ENCODE data around the gene PRKG1. TPM values are rescaled to one million over a fixed set of nuclear protein-coding genes. Genes with fewer than 3 reads are reported as not detected.

The PRKG1 gene
- total RNA-seq, 2 experiments from 2014 or later = not detected

GRCh38 chr10:51876979-51877378 lies 802.7 kb downstream of the PRKG1 start:
- no peaks in the 10 kb centered on the region for H3K36me3 Mint-ChIP-seq
- ChIA-PET CTCF (interaction anchor here (0.6 kb wide), 1 partner anchor 180 kb away, joined by 3 read pairs; no protein-coding TSS in a partner anchor), POLR2A (no interaction called here)
- H3K4me1 Mint-ChIP-seq (ENCODE audit: low read depth) = peaks cover 16% of the 10 kb centered on the region
- H3K9me3 Mint-ChIP-seq = no peaks in the 10 kb centered on the region
- H3K27ac Mint-ChIP-seq = no peak overlapping the region
- H3K4me3 Mint-ChIP-seq = no peak overlapping the region
- intact Hi-C loops (cut with micrococcal nuclease) = no loop called here
- no peaks in the 10 kb centered on the region for H3K27me3 Mint-ChIP-seq
- no peak for DNase-seq

- H3K4me1 Mint-ChIP-seq (ENCODE audit: low read depth) = peaks cover 16% of the 10 kb centered on the region
- no peak overlapping the region for H3K4me3 Mint-ChIP-seq
- H3K9me3 Mint-ChIP-seq = no peaks in the 10 kb centered on the region
- H3K27me3 Mint-ChIP-seq = no peaks in the 10 kb centered on the region
- ChIA-PET POLR2A (no interaction called here), CTCF (no interaction called here)
- H3K36me3 Mint-ChIP-seq = no peaks in the 10 kb centered on the region
- H3K27ac Mint-ChIP-seq = no peak overlapping the region
- DNase-seq = no peak
- intact Hi-C loops (cut with micrococcal nuclease) = no loop called here
Observed at GRCh38 chr10:51877636-51878035, 803.3 kb downstream of the PRKG1 start.

GRCh38 chr10:51878695-51879094 lies 804.4 kb downstream of the PRKG1 start:
- DNase-seq = no peak
- intact Hi-C loops (cut with micrococcal nuclease) = loop anchor here (1.0 kb wide), 2 partner anchors 45 to 178 kb away; no protein-coding TSS in a partner anchor
- Mint-ChIP-seq H3K4me1 (ENCODE audit: low read depth) (peaks cover 16% of the 10 kb centered on the region), H3K27me3 (no peaks in the 10 kb centered on the region), H3K9me3 (no peaks in the 10 kb centered on the region), H3K27ac (no peak overlapping the region), H3K4me3 (no peak overlapping the region), H3K36me3 (no peaks in the 10 kb centered on the region)
- CTCF ChIA-PET = interaction anchor here (0.7 kb wide), 1 partner anchor 232 kb away, joined by 3 read pairs; no protein-coding TSS in a partner anchor
- POLR2A ChIA-PET = no interaction called here

- Mint-ChIP-seq H3K27me3 (no peaks in the 10 kb centered on the region), H3K36me3 (no peaks in the 10 kb centered on the region), H3K4me3 (no peak overlapping the region), H3K27ac (no peak overlapping the region), H3K9me3 (no peaks in the 10 kb centered on the region), H3K4me1 (ENCODE audit: low read depth) (peaks cover 16% of the 10 kb centered on the region)
- CTCF ChIA-PET = no interaction called here
- peak; percentile 54 for DNase-seq
- POLR2A ChIA-PET = no interaction called here
- intact Hi-C loops (cut with micrococcal nuclease) = loop anchor here (1.0 kb wide), 2 partner anchors 46 to 179 kb away; no protein-coding TSS in a partner anchor
Observed at GRCh38 chr10:51879238-51879637, 805.0 kb downstream of the PRKG1 start.

GRCh38 chr10:51881213-51881612 lies 806.9 kb downstream of the PRKG1 start:
- Mint-ChIP-seq H3K4me3 (no peak overlapping the region), H3K27me3 (no peaks in the 10 kb centered on the region), H3K36me3 (no peaks in the 10 kb centered on the region), H3K9me3 (no peaks in the 10 kb centered on the region), H3K27ac (no peak overlapping the region), H3K4me1 (ENCODE audit: low read depth) (peaks cover 16% of the 10 kb centered on the region)
- CTCF ChIA-PET = no interaction called here
- DNase-seq = no peak
- intact Hi-C loops (cut with micrococcal nuclease) = no loop called here
- POLR2A ChIA-PET = no interaction called here

- no peak overlapping the region for H3K27ac Mint-ChIP-seq
- DNase-seq = no peak
- ChIA-PET CTCF (no interaction called here), POLR2A (no interaction called here)
- H3K27me3 Mint-ChIP-seq = no peaks in the 10 kb centered on the region
- H3K36me3 Mint-ChIP-seq = no peaks in the 10 kb centered on the region
- intact Hi-C loops (cut with micrococcal nuclease) = no loop called here
- no peaks in the 10 kb centered on the region for H3K9me3 Mint-ChIP-seq
- H3K4me3 Mint-ChIP-seq = no peak overlapping the region
- no peaks in the 10 kb centered on the region for H3K4me1 Mint-ChIP-seq (ENCODE audit: low read depth)
Observed at GRCh38 chr10:51886438-51887068, 812.3 kb downstream of the PRKG1 start.

- ChIA-PET CTCF (no interaction called here), POLR2A (no interaction called here)
- no peak for DNase-seq
- intact Hi-C loops (cut with micrococcal nuclease) = no loop called here
- no peaks in the 10 kb centered on the region for H3K4me1 Mint-ChIP-seq (ENCODE audit: low read depth)
- no peak overlapping the region for H3K4me3 Mint-ChIP-seq
- no peak overlapping the region for H3K27ac Mint-ChIP-seq
- no peaks in the 10 kb centered on the region for H3K27me3 Mint-ChIP-seq
- H3K36me3 Mint-ChIP-seq = no peaks in the 10 kb centered on the region
- no peaks in the 10 kb centered on the region for H3K9me3 Mint-ChIP-seq
Observed at GRCh38 chr10:51888263-51888662, 814.0 kb downstream of the PRKG1 start.

- intact Hi-C loops (cut with micrococcal nuclease) = no loop called here
- CTCF ChIA-PET = no interaction called here
- Mint-ChIP-seq H3K4me1 (ENCODE audit: low read depth) (no peaks in the 10 kb centered on the region), H3K27ac (no peak overlapping the region), H3K36me3 (no peaks in the 10 kb centered on the region), H3K9me3 (no peaks in the 10 kb centered on the region), H3K27me3 (no peaks in the 10 kb centered on the region), H3K4me3 (no peak overlapping the region)
- POLR2A ChIA-PET = no interaction called here
- no peak for DNase-seq
Observed at GRCh38 chr10:51892313-51892712, 818.0 kb downstream of the PRKG1 start.

- ChIA-PET CTCF (no interaction called here), POLR2A (no interaction called here)
- Mint-ChIP-seq H3K4me3 (no peak overlapping the region), H3K27me3 (no peaks in the 10 kb centered on the region), H3K36me3 (no peaks in the 10 kb centered on the region), H3K27ac (no peak overlapping the region), H3K4me1 (ENCODE audit: low read depth) (no peaks in the 10 kb centered on the region), H3K9me3 (no peaks in the 10 kb centered on the region)
- intact Hi-C loops (cut with micrococcal nuclease) = no loop called here
- peak; percentile 13 for DNase-seq
Observed at GRCh38 chr10:51892965-51893658, 818.8 kb downstream of the PRKG1 start.

GRCh38 chr10:51894771-51895578 lies 820.7 kb downstream of the PRKG1 start:
- CTCF ChIA-PET = no interaction called here
- Mint-ChIP-seq H3K4me3 (no peak overlapping the region), H3K27ac (no peak overlapping the region), H3K9me3 (no peaks in the 10 kb centered on the region), H3K36me3 (no peaks in the 10 kb centered on the region), H3K4me1 (ENCODE audit: low read depth) (no peaks in the 10 kb centered on the region), H3K27me3 (no peaks in the 10 kb centered on the region)
- POLR2A ChIA-PET = no interaction called here
- DNase-seq = no peak
- intact Hi-C loops (cut with micrococcal nuclease) = no loop called here

GRCh38 chr10:51896849-51897248 lies 822.6 kb downstream of the PRKG1 start:
- Mint-ChIP-seq H3K27ac (no peak overlapping the region), H3K4me1 (ENCODE audit: low read depth) (no peaks in the 10 kb centered on the region), H3K27me3 (no peaks in the 10 kb centered on the region), H3K9me3 (no peaks in the 10 kb centered on the region), H3K4me3 (no peak overlapping the region), H3K36me3 (no peaks in the 10 kb centered on the region)
- DNase-seq = no peak
- ChIA-PET POLR2A (no interaction called here), CTCF (no interaction called here)
- intact Hi-C loops (cut with micrococcal nuclease) = no loop called here

- intact Hi-C loops (cut with micrococcal nuclease) = no loop called here
- no peaks in the 10 kb centered on the region for H3K9me3 Mint-ChIP-seq
- no peak overlapping the region for H3K27ac Mint-ChIP-seq
- H3K4me1 Mint-ChIP-seq (ENCODE audit: low read depth) = no peaks in the 10 kb centered on the region
- H3K36me3 Mint-ChIP-seq = no peaks in the 10 kb centered on the region
- no peak for DNase-seq
- POLR2A ChIA-PET = no interaction called here
- no peak overlapping the region for H3K4me3 Mint-ChIP-seq
- H3K27me3 Mint-ChIP-seq = no peaks in the 10 kb centered on the region
- CTCF ChIA-PET = no interaction called here
Observed at GRCh38 chr10:51897560-51897959, 823.3 kb downstream of the PRKG1 start.
